H1 (cell line): Measurements from ENCODE around the gene TNFRSF1A. TPM values are rescaled to one million over a fixed set of nuclear protein-coding genes. Genes with fewer than 3 reads are reported as not detected.

Experiments used
- CTCF ChIA-PET: fragments of 300-600 bp; sonication (Branson Sonifier 250); formaldehyde crosslinking; loops from one replicate; lab custom pipeline; 2021; ENCODE audit not compliant: partially characterized antibody; lab: Charles Lee
- POLR2A ChIA-PET: fragments of 300-600 bp; sonication (Branson Sonifier 250); formaldehyde crosslinking; loops from one replicate; lab custom pipeline; 2021; ENCODE audit warnings: inconsistent platforms; ENCODE audit not compliant: partially characterized antibody; lab: Charles Lee
- DNase-seq, 2 experiments: peaks; one replicate each; pipeline versions ENCODE4 v3.0.0 to v3.0.0-alpha.2; 2010 to 2022; ENCODE audit warnings: low spot score in 2 of 2, low read depth in 1 of 2, mixed read lengths in 1 of 2
- FAIRE-seq: peaks from 2 replicates; lab custom pipeline; 2011; peaks lifted over from hg19 to GRCh38; lab: Jason Lieb, UNC
- H2AFZ ChIP-seq: 2 replicates; pipeline ENCODE4 v1.8.1; 2012; ENCODE audit warnings: low read length, inconsistent platforms
- H2AK5ac ChIP-seq: 2 replicates; pipeline ENCODE4 v1.6.1; 2013; ENCODE audit warnings: low read depth, low read length
- H2BK120ac ChIP-seq: replicated peaks from 2 replicates; pipeline ENCODE3; 2013; ENCODE audit warnings: low read depth, low read length, inconsistent platforms
- H2BK12ac ChIP-seq: 2 replicates; pipeline ENCODE4 v1.6.1; 2013; ENCODE audit warnings: low read depth, low read length
- H2BK15ac ChIP-seq: 2 replicates; pipeline ENCODE4 v1.6.1; 2013; ENCODE audit warnings: low read length
- H2BK20ac ChIP-seq: 2 replicates; pipeline ENCODE4 v1.6.1; 2013; ENCODE audit warnings: low read length
- H2BK5ac ChIP-seq: 2 replicates; pipeline ENCODE4 v1.6.1; 2013; ENCODE audit warnings: low read depth, low read length
- H3K14ac ChIP-seq: 2 replicates; pipeline ENCODE4 v1.6.1; 2013; ENCODE audit warnings: inconsistent platforms; ENCODE audit not compliant: insufficient read length
- H3K18ac ChIP-seq: 2 replicates; pipeline ENCODE4 v1.6.1; 2013; ENCODE audit warnings: low read length; ENCODE audit errors: extremely low read depth
- H3K23ac ChIP-seq: 2 replicates; pipeline ENCODE4 v1.6.1; 2013; ENCODE audit warnings: inconsistent platforms; ENCODE audit not compliant: insufficient read length
- H3K23me2 ChIP-seq: 2 replicates; pipeline ENCODE4 v1.6.1; 2013; ENCODE audit warnings: low read depth, low read length
- H3K27ac ChIP-seq: 2 replicates; pipeline ENCODE4 v1.6.1; 2011; ENCODE audit warnings: low read depth, low read length, inconsistent platforms
- H3K27me3 ChIP-seq, 4 experiments: replicated peaks in 1 of 4; 1 replicate in 1 of 4; 2 replicates in 3 of 4; pipeline versions ENCODE4 v1.6.1 to v1.8.1; 2011 to 2013; ENCODE audit warnings: low read length in 3 of 4, mild to moderate bottlenecking in 3 of 4, inconsistent platforms in 2 of 4, mixed read lengths in 2 of 4, moderate library complexity in 1 of 4; ENCODE audit not compliant: control insufficient read depth in 3 of 4, insufficient read depth in 3 of 4; ENCODE audit errors: extremely low read depth in 1 of 4
- H3K36me3 ChIP-seq, 4 experiments: 2 replicates each; pipeline versions ENCODE4 v1.6.1 to v1.8.1; 2011 to 2013; ENCODE audit warnings: mild to moderate bottlenecking in 4 of 4, low read length in 3 of 4, moderate library complexity in 2 of 4, control low read depth in 1 of 4, inconsistent platforms in 1 of 4; ENCODE audit not compliant: insufficient read depth in 4 of 4, control insufficient read depth in 2 of 4
- H3K4ac ChIP-seq: replicated peaks from 2 replicates; pipeline ENCODE3; 2013; ENCODE audit warnings: low read length, low read depth, mixed read lengths, inconsistent platforms; ENCODE audit not compliant: insufficient read length
- H3K4me1 ChIP-seq, 4 experiments: replicated peaks in 1 of 4; 1 replicate in 1 of 4; 2 replicates in 3 of 4; pipeline versions ENCODE4 v1.6.1 to v1.8.1; 2011 to 2013; ENCODE audit warnings: low read length in 3 of 4, inconsistent platforms in 2 of 4, mixed read lengths in 1 of 4; ENCODE audit not compliant: insufficient read depth in 4 of 4, control insufficient read depth in 3 of 4
- H3K4me2 ChIP-seq, 2 experiments: 2 replicates each; pipeline versions ENCODE4 v1.6.1 to v1.8.1; 2011 to 2013; ENCODE audit warnings: low read depth in 2 of 2, low read length in 2 of 2, control low read depth in 1 of 2, inconsistent platforms in 1 of 2, mild to moderate bottlenecking in 1 of 2; ENCODE audit not compliant: insufficient read depth in 1 of 2
- H3K4me3 ChIP-seq, 4 experiments: fragments of 200-600, 300-600 bp in 1 of 4; sonication (generic), shearing (Covaris generic), sonication (Bioruptor Twin) in 1 of 4; 2 replicates each; pipeline versions ENCODE4 v1.5.1 to v1.8.1; 2011 to 2016; ENCODE audit warnings: low read length in 4 of 4, low read depth in 3 of 4, control low read depth in 2 of 4, inconsistent platforms in 2 of 4, mild to moderate bottlenecking in 2 of 4, mixed read lengths in 1 of 4, moderate library complexity in 1 of 4; ENCODE audit not compliant: insufficient read depth in 2 of 4; ENCODE audit errors: extremely low read depth in 1 of 4
- H3K56ac ChIP-seq: replicated peaks from 2 replicates; pipeline ENCODE3; 2013; ENCODE audit warnings: low read depth, mild to moderate bottlenecking, mixed read lengths, low read length, inconsistent platforms; ENCODE audit not compliant: insufficient read length
- H3K79me1 ChIP-seq: 2 replicates; pipeline ENCODE4 v1.6.1; 2013; ENCODE audit warnings: low read depth, low read length, control low read depth
- H3K79me2 ChIP-seq, 2 experiments: 2 replicates each; pipeline versions ENCODE4 v1.6.1 to v1.8.1; 2012 to 2013; ENCODE audit warnings: low read length in 2 of 2, mild to moderate bottlenecking in 2 of 2, inconsistent platforms in 1 of 2; ENCODE audit not compliant: insufficient read depth in 2 of 2, control insufficient read depth in 1 of 2
- H3K9ac ChIP-seq, 4 experiments: replicated peaks in 1 of 4; 1 replicate in 1 of 4; 2 replicates in 3 of 4; pipeline versions ENCODE4 v1.6.1 to v1.8.1; 2011 to 2013; ENCODE audit warnings: low read depth in 3 of 4, low read length in 3 of 4, control low read depth in 2 of 4, mild to moderate bottlenecking in 2 of 4, moderate library complexity in 2 of 4, inconsistent platforms in 1 of 4; ENCODE audit errors: extremely low read depth in 1 of 4
- H3K9me3 ChIP-seq, 2 experiments: 2 replicates each; pipeline versions ENCODE4 v1.6.1 to v1.8.1; 2012 to 2013; ENCODE audit warnings: mild to moderate bottlenecking in 2 of 2, moderate library complexity in 2 of 2, control low read depth in 1 of 2, inconsistent platforms in 1 of 2, low read depth in 1 of 2, low read length in 1 of 2, mixed read lengths in 1 of 2; ENCODE audit not compliant: insufficient read depth in 2 of 2
- H4K20me1 ChIP-seq, 2 experiments: replicated peaks in 1 of 2; 2 replicates each; pipeline versions ENCODE3 to v1.8.1; 2011 to 2013; ENCODE audit warnings: inconsistent platforms in 2 of 2, low read length in 2 of 2, mild to moderate bottlenecking in 1 of 2; ENCODE audit not compliant: insufficient read depth in 2 of 2, control insufficient read depth in 1 of 2
- H4K5ac ChIP-seq: 2 replicates; pipeline ENCODE4 v1.6.1; 2013; ENCODE audit warnings: low read length, low read depth, mixed read lengths, inconsistent platforms; ENCODE audit not compliant: insufficient read length
- H4K8ac ChIP-seq: 2 replicates; pipeline ENCODE4 v1.8.0; 2013; ENCODE audit warnings: mild to moderate bottlenecking, moderate library complexity, low read length, inconsistent platforms; ENCODE audit not compliant: insufficient read depth; ENCODE audit errors: extremely low read depth
- H4K91ac ChIP-seq: replicated peaks from 2 replicates; pipeline ENCODE3; 2013; ENCODE audit warnings: low read length, mixed read lengths, inconsistent platforms; ENCODE audit not compliant: insufficient read length
- BACH1 ChIP-seq: IDR thresholded peaks from 2 replicates; pipeline ENCODE4 v1.6.1; 2012; ENCODE audit warnings: low read length, improper control_type of control experiment
- BRCA1 ChIP-seq: IDR thresholded peaks from 2 replicates; pipeline ENCODE4 v1.6.1; 2012; ENCODE audit warnings: low read depth, low read length, improper control_type of control experiment
- CTBP2 ChIP-seq: IDR thresholded peaks from 2 replicates; pipeline ENCODE4 v1.7.0; 2011; ENCODE audit warnings: borderline replicate concordance, mild to moderate bottlenecking, moderate library complexity, mixed read lengths, low read length; ENCODE audit not compliant: insufficient read depth, insufficient read length
- GTF2F1 ChIP-seq: IDR thresholded peaks from 2 replicates; pipeline ENCODE4 v1.6.1; 2012; ENCODE audit warnings: low read depth, low read length, improper control_type of control experiment, borderline replicate concordance
- JUND ChIP-seq: IDR thresholded peaks from 2 replicates; pipeline ENCODE4 v1.6.1; 2011; ENCODE audit warnings: mild to moderate bottlenecking, improper control_type of control experiment, low read length
- RBBP5 ChIP-seq: IDR thresholded peaks from 2 replicates; pipeline ENCODE4 v1.7.1; 2012; ENCODE audit warnings: low read depth, mild to moderate bottlenecking, inconsistent platforms, low read length, moderate library complexity, borderline replicate concordance
- SAP30 ChIP-seq: fragments of 300-600 bp; sonication (generic); IDR thresholded peaks from 2 replicates; pipeline ENCODE4 v1.7.1; 2012; ENCODE audit warnings: low read length, moderate library complexity, mild to moderate bottlenecking, inconsistent platforms; ENCODE audit not compliant: insufficient read depth, insufficient replicate concordance
- SIN3A ChIP-seq, 2 experiments: IDR thresholded peaks in 1 of 2; conservative IDR thresholded peaks in 1 of 2; 2 replicates each; pipeline ENCODE4 v1.6.1; 2011 to 2012; ENCODE audit warnings: low read length in 2 of 2, improper control_type of control experiment in 1 of 2, low read depth in 1 of 2, mild to moderate bottlenecking in 1 of 2
- TBP ChIP-seq: IDR thresholded peaks from 2 replicates; pipeline ENCODE4 v1.6.1; 2011; ENCODE audit warnings: low read depth, low read length, improper control_type of control experiment
- TCF12 ChIP-seq: IDR thresholded peaks from 2 replicates; pipeline ENCODE4 v1.6.1; 2011; ENCODE audit warnings: low read depth, mild to moderate bottlenecking, low read length
- WGBS, 2 experiments: shearing (Covaris generic) in 1 of 2; methylation state at CpG; one replicate each; pipeline versions ENCODE4 v1.1.6 to v1.1.7; 2013 to 2015; ENCODE audit warnings: low lambda C conversion rate in 2 of 2, mixed read lengths in 2 of 2, inconsistent platforms in 1 of 2, low coverage in 1 of 2, missing lambda C conversion rate in 1 of 2; ENCODE audit not compliant: insufficient replicate concordance in 2 of 2, insufficient coverage in 1 of 2, insufficient read length in 1 of 2; ENCODE audit errors: extremely low coverage in 1 of 2, missing lambda C conversion rate in 1 of 2; 5-methylcytosine and 5-hydroxymethylcytosine counted together
- polyA plus RNA-seq, 7 experiments: library from polyadenylated mRNA; depleted of rRNA in 3 of 7; stranded (reverse) in 5 of 7; unstranded in 2 of 7; fragments of >200 nt in 5 of 7; fragments of 200-250 nt in 2 of 7; gene quantifications; 1 replicate in 5 of 7; 2 replicates in 1 of 7; 4 replicates in 1 of 7; pipeline versions ENCODE4 v1.2.1 to v1.2.3, GENCODE V29; 2011 to 2013; ENCODE audit warnings: missing spikeins in 2 of 7, mixed read lengths in 2 of 7
- total RNA-seq: library from RNA; stranded (reverse); fragmentation: NEBNext Ultra II Directional; extraction: Animal tissue kit (Norgen Biotek cat#: 25700); gene quantifications from 2 replicates; pipeline ENCODE4 v1.2.1, GENCODE V29; 2021
- TF ChIP-seq, protein P1 (sequence below): IDR thresholded peaks from 2 replicates; pipeline ENCODE4 v1.6.1; 2012; ENCODE audit warnings: low read length, inconsistent platforms

The TNFRSF1A gene
- total and polyA plus RNA-seq, 2 of the 8 experiments (the other 6 are each of a cell fraction or from before 2014, with no cell fraction given) = 28.7 to 42.1 TPM

- H3K14ac ChIP-seq = no peak overlapping the region
- FAIRE-seq = no peak
- peaks cover 0 to 29% of the 10 kb centered on the region in 2 experiments; a peak in 2 of 4 replicates for H3K79me2 ChIP-seq
- H3K4me2 ChIP-seq = no peak overlapping the region
- H4K20me1 ChIP-seq = peaks cover 4 to 7% of the 10 kb centered on the region in 2 experiments
- no peaks in the 10 kb centered on the region for H3K27me3 ChIP-seq
- no peak overlapping the region for H4K5ac ChIP-seq
- ChIA-PET POLR2A (interaction anchor here (2.0 to 17.2 kb wide), 6 partner anchors 10 to 36 kb away, joined by 8 to 214 read pairs (median 28); partner anchors contain the start of genes SCNN1A and TNFRSF1A), CTCF (interaction anchor here (1.0 to 3.5 kb wide), 7 partner anchors 9 to 77 kb away, joined by 3 to 16 read pairs (median 5); no protein-coding TSS in a partner anchor)
- no peak overlapping the region for H2BK120ac ChIP-seq
- peaks cover 0 to 3% (median 1%) of the 10 kb centered on the region in 4 experiments; a peak in 3 of 7 replicates for H3K4me1 ChIP-seq
- 96% methylated on average over 14 of the region's 14 CpGs; no CpG with 5 or more reads in 1 of the 2 experiments for WGBS, 2 experiments
- H4K8ac ChIP-seq = no peak overlapping the region
- H3K23ac ChIP-seq = no peak overlapping the region
- no peak overlapping the region for H3K27ac ChIP-seq
- H3K79me1 ChIP-seq = peaks cover 2% of the 10 kb centered on the region; the same call in 1 of the 2 replicates
- no peak for DNase-seq
- peak overlapping the region; percentile 7; the same call in 1 of the 2 replicates for H2BK5ac ChIP-seq
- no peak overlapping the region; the same call in 1 of the 2 replicates for H2BK12ac ChIP-seq
- peaks cover 0 to 32% (median 13%) of the 10 kb centered on the region in 4 experiments; a peak in 6 of 8 replicates for H3K36me3 ChIP-seq
- H3K4me3 ChIP-seq = no peak overlapping the region
- no peak overlapping the region for H4K91ac ChIP-seq
- no peak overlapping the region for H3K18ac ChIP-seq
- no peak overlapping the region for H3K4ac ChIP-seq
- H3K9me3 ChIP-seq = no peaks in the 10 kb centered on the region
- no peak overlapping the region for H2BK15ac ChIP-seq
- H3K23me2 ChIP-seq = peaks cover 2% of the 10 kb centered on the region; the same call in 1 of the 2 replicates
- no peak overlapping the region for H3K56ac ChIP-seq
- no peak overlapping the region for H2AK5ac ChIP-seq
- H2BK20ac ChIP-seq = no peak overlapping the region
- no peak overlapping the region for H2AFZ ChIP-seq
- no peak overlapping the region for H3K9ac ChIP-seq
- TF ChIP-seq RBBP5 (no peak), TCF12 (no peak), BRCA1 (no peak), CTBP2 (no peak), TBP (no peak), JUND (no peak), SAP30 (no peak), BACH1 (no peak), GTF2F1 (no peak), SIN3A (conservative IDR thresholded peaks at IDR 0.05 in 1 of 2, IDR thresholded peaks at IDR 0.05 in 1 of 2; ENCODE audit: low read depth in 1 of 2, low read length in 2 of 2) (no peak)
- TF ChIP-seq, protein P1, sequence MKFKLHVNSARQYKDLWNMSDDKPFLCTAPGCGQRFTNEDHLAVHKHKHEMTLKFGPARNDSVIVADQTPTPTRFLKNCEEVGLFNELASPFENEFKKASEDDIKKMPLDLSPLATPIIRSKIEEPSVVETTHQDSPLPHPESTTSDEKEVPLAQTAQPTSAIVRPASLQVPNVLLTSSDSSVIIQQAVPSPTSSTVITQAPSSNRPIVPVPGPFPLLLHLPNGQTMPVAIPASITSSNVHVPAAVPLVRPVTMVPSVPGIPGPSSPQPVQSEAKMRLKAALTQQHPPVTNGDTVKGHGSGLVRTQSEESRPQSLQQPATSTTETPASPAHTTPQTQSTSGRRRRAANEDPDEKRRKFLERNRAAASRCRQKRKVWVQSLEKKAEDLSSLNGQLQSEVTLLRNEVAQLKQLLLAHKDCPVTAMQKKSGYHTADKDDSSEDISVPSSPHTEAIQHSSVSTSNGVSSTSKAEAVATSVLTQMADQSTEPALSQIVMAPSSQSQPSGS = no peak
These were observed 20.0 kb upstream of the TNFRSF1A start for GRCh38 chr12:6361834-6362233.
